HepG2 (cell line): ENCODE results near the gene NMUR1. TPM values are rescaled to one million over a fixed set of nuclear protein-coding genes. Genes with fewer than 3 reads are reported as not detected.

Source experiments
- ATAC-seq: fragments of 200-7000 bp; cut with Tn5 transposase; 3 replicates; pipeline ENCODE4 v1.9.1; 2020; ENCODE audit warnings: mild to moderate bottlenecking, moderate library complexity
- BruUV-seq: library from RNA; stranded (reverse); fragments of 400-500 nt; replicated peaks from 2 replicates; lab custom pipeline; 2021; lab: Mats Ljungman, UMichigan
- CTCF ChIA-PET: fragments of 300-600 bp; formaldehyde crosslinking; extraction: SDS; loops from one replicate; lab custom pipeline; 2021; ENCODE audit warnings: low total read pairs, inconsistent platforms, low intra/inter-chr PET ratio; lab: Yijun Ruan, JAX
- POLR2A ChIA-PET: fragments of 350-600 bp; sonication (Branson Sonifier 250); formaldehyde crosslinking; loops from one replicate; lab custom pipeline; 2020; ENCODE audit warnings: antibody characterized with exemption, inconsistent platforms; lab: Yijun Ruan, JAX
- DNase-seq: peaks from one replicate; pipeline ENCODE4 v3.0.0-alpha.2; 2015; ENCODE audit warnings: low spot score
- FAIRE-seq: peaks from 3 replicates; lab custom pipeline; 2011; peaks lifted over from hg19 to GRCh38; lab: Jason Lieb, UNC
- H2AFZ ChIP-seq: one replicate; pipeline ENCODE4 v1.6.1; 2011; ENCODE audit warnings: low read length, inconsistent platforms
- H3K27ac ChIP-seq: fragments of 300-600 bp; 3 replicates; pipeline ENCODE4 v1.8.0; 2011; ENCODE audit warnings: mixed run types, mild to moderate bottlenecking, mixed read lengths, low read length, inconsistent platforms; ENCODE audit not compliant: insufficient read depth; ENCODE audit errors: extremely low read length
- H3K27me3 ChIP-seq, 2 experiments: fragments of 200-600 bp in 1 of 2; 2 replicates in 1 of 2; 3 replicates in 1 of 2; pipeline versions ENCODE4 v1.6.0 to v1.8.0; 2011; ENCODE audit warnings: low read length in 2 of 2, mild to moderate bottlenecking in 2 of 2, moderate library complexity in 2 of 2, inconsistent platforms in 1 of 2; ENCODE audit not compliant: insufficient read depth in 2 of 2, control insufficient read depth in 1 of 2
- H3K36me3 ChIP-seq, 2 experiments: fragments of 200-600 bp in 1 of 2; replicated peaks in 1 of 2; 2 replicates in 1 of 2; 3 replicates in 1 of 2; pipeline versions ENCODE4 v1.5.1 to v1.8.0; 2011; ENCODE audit warnings: low read length in 2 of 2, inconsistent platforms in 1 of 2; ENCODE audit not compliant: insufficient read depth in 2 of 2, control insufficient read depth in 1 of 2
- H3K4me1 ChIP-seq: 2 replicates; pipeline ENCODE4 v1.5.1; 2012; ENCODE audit warnings: low read length, inconsistent platforms; ENCODE audit not compliant: insufficient read depth
- H3K4me2 ChIP-seq: 2 replicates; pipeline ENCODE4 v1.6.0; 2011; ENCODE audit warnings: low read depth, low read length, inconsistent platforms
- H3K4me3 ChIP-seq, 3 experiments: fragments of 200-600 bp in 1 of 3; sonication (generic), shearing (Covaris generic) in 1 of 3; replicated peaks in 1 of 3; 2 replicates each; pipeline ENCODE4 v1.5.1; 2011 to 2016; ENCODE audit warnings: low read length in 3 of 3, inconsistent platforms in 2 of 3, low read depth in 2 of 3, mild to moderate bottlenecking in 2 of 3, control low read depth in 1 of 3, mixed read lengths in 1 of 3; ENCODE audit not compliant: insufficient read depth in 1 of 3
- H3K79me2 ChIP-seq: one replicate; pipeline ENCODE4 v1.6.1; 2011; ENCODE audit warnings: low read length, inconsistent platforms; ENCODE audit not compliant: insufficient read depth
- H3K9ac ChIP-seq: 2 replicates; pipeline ENCODE4 v1.6.0; 2011; ENCODE audit warnings: mild to moderate bottlenecking, low read depth, low read length, inconsistent platforms; ENCODE audit not compliant: insufficient read depth
- H3K9me3 ChIP-seq: 2 replicates; pipeline ENCODE4 v1.5.1; 2012; ENCODE audit warnings: mild to moderate bottlenecking, low read length
- H4K20me1 ChIP-seq: 2 replicates; pipeline ENCODE4 v1.6.0; 2011; ENCODE audit warnings: inconsistent platforms, mild to moderate bottlenecking, low read length, moderate library complexity; ENCODE audit not compliant: insufficient read depth
- ATF7-NPFF ChIP-seq: sonication (generic); formaldehyde crosslinking; IDR thresholded peaks from 2 replicates; pipeline ENCODE4 v1.8.1; 2023; ENCODE audit warnings: mild to moderate bottlenecking, low read depth, missing genetic modification reagents, moderate library complexity
- BCL6 ChIP-seq: IDR thresholded peaks from 2 replicates; pipeline ENCODE4 v1.6.1; 2016; ENCODE audit warnings: missing genetic modification reagents, missing compliant biosample characterization
- DNMT1 ChIP-seq: sonication (generic); formaldehyde crosslinking; IDR thresholded peaks from 2 replicates; pipeline ENCODE4 v1.5.1; 2020; ENCODE audit warnings: mild to moderate bottlenecking, missing genetic modification reagents
- ESRRA ChIP-seq: sonication (generic); formaldehyde crosslinking; IDR thresholded peaks from 2 replicates; pipeline ENCODE4 v1.5.1; 2020; ENCODE audit warnings: mild to moderate bottlenecking, low read depth, missing genetic modification reagents
- HCFC1 ChIP-seq: fragments of 150-350 bp; IDR thresholded peaks from 2 replicates; pipeline ENCODE4 v1.6.1; 2014; ENCODE audit warnings: low read depth, low read length
- PHF5A ChIP-seq: IDR thresholded peaks from one replicate; pipeline ENCODE4 v1.6.1; 2018; ENCODE audit warnings: low read depth, missing genetic modification reagents; ENCODE audit not compliant: unreplicated experiment
- SETDB1 ChIP-seq: sonication (generic); formaldehyde crosslinking; IDR thresholded peaks from 2 replicates; pipeline ENCODE4 v1.5.1; 2020; ENCODE audit warnings: missing genetic modification reagents, mild to moderate bottlenecking, borderline replicate concordance
- ZNF33A ChIP-seq: sonication (generic); formaldehyde crosslinking; IDR thresholded peaks from 2 replicates; pipeline ENCODE4 v1.5.1; 2020; ENCODE audit warnings: missing genetic modification reagents, mild to moderate bottlenecking, moderate library complexity, borderline replicate concordance
- WGBS: methylation state at CpG from one replicate; pipeline ENCODE4 v1.1.6; 2017; ENCODE audit warnings: low lambda C conversion rate; 5-methylcytosine and 5-hydroxymethylcytosine counted together
- in situ Hi-C: cut with HindIII; loops from 2 replicates; pipeline ENCODE4 v1.10.0; 2017; ENCODE audit warnings: low pct_unique_long_range_greater_than_20kb; ENCODE audit not compliant: extremely low pct_ligation_motif_present
- intact Hi-C: fragments of 100-400 bp; cut with micrococcal nuclease; formaldehyde crosslinking; loops from one replicate; pipeline ENCODE4 v1.10.0; 2022; ENCODE audit not compliant: unreplicated experiment
- polyA plus RNA-seq, 8 experiments: library from polyadenylated mRNA; depleted of rRNA in 3 of 8; stranded (reverse) in 7 of 8; unstranded in 1 of 8; fragments of >200 nt; fragmentation: Illumina TruSeq in 4 of 8; extraction: Trizol in 4 of 8; gene quantifications; 2 replicates each; pipeline versions ENCODE4 v1.2.1 to v1.2.3, GENCODE V29; 2011 to 2016; ENCODE audit warnings: low read depth in 4 of 8, missing spikeins in 1 of 8, mixed read lengths in 1 of 8; ENCODE audit not compliant: insufficient read depth in 1 of 8
- total RNA-seq, 5 experiments: library from RNA; depleted of rRNA; stranded (reverse); fragments of >200 nt; fragmentation: Illumina TruSeq; extraction: Trizol; gene quantifications; 2 replicates each; pipeline ENCODE4 v1.2.3, GENCODE V29; 2016; ENCODE audit warnings: low read depth in 1 of 5
- TF ChIP-seq, protein P1 (sequence below): sonication (generic); formaldehyde crosslinking; IDR thresholded peaks from 2 replicates; pipeline ENCODE4 v1.8.1; 2023; ENCODE audit warnings: mild to moderate bottlenecking, missing genetic modification reagents

NMUR1 gene
- total and polyA plus RNA-seq, 2 of the 13 experiments (the other 11 are each of a cell fraction or from before 2014, with no cell fraction given), result not detected

DNA sequence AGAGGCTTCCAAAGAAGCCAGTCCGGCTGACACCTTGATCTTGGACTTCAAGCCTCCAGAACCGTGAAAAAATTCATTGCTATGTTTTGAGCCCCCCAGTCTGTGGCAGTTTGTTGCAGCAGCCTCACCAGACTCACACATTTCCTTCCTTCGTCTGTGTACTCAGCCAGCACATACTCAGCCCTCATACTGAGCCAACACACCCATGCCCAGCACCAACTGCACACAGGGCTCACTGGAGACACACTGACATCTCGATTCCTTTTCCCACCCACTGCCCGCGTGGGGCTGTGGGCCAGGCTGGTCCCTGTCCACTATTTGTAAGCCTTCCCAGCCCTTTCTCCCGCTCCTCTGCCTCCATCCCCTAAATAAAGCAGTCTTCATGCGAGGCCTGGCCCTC is 24.1 kb upstream of the NMUR1 start:
- H3K27ac ChIP-seq, result no peak overlapping the region
- H3K4me1 ChIP-seq, result 0 out of 2 replicates have a peak, but pooled peaks cover 11% of the 10 kb centered on the region
- FAIRE-seq (no peak), ATAC-seq (no peak), DNase-seq (no peak)
- WGBS, result 33% methylated on average over 8 of the region's 8 CpGs
- intact Hi-C loops, result no loop called here
- H3K9ac ChIP-seq, result no peak overlapping the region
- no peaks in the 10 kb centered on the region for H3K79me2 ChIP-seq
- H3K27me3 ChIP-seq, result no peaks in the 10 kb centered on the region; a peak in 1 of 5 replicates
- TF ChIP-seq DNMT1 (CRISPR knock-in tag) (no peak), ESRRA (CRISPR knock-in tag) (no peak), HCFC1 (no peak), ATF7-NPFF (CRISPR knock-in tag) (no peak), SETDB1 (CRISPR knock-in tag) (no peak), ZNF33A (no peak), PHF5A (CRISPR knock-in tag) (no peak), BCL6 (CRISPR knock-in tag) (no peak)
- TF ChIP-seq, protein P1, sequence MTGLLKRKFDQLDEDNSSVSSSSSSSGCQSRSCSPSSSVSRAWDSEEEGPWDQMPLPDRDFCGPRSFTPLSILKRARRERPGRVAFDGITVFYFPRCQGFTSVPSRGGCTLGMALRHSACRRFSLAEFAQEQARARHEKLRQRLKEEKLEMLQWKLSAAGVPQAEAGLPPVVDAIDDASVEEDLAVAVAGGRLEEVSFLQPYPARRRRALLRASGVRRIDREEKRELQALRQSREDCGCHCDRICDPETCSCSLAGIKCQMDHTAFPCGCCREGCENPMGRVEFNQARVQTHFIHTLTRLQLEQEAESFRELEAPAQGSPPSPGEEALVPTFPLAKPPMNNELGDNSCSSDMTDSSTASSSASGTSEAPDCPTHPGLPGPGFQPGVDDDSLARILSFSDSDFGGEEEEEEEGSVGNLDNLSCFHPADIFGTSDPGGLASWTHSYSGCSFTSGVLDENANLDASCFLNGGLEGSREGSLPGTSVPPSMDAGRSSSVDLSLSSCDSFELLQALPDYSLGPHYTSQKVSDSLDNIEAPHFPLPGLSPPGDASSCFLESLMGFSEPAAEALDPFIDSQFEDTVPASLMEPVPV (CRISPR knock-in tag), result no peak
- BruUV-seq, result no TSS peak
- H3K9me3 ChIP-seq, result peaks cover 12% of the 10 kb centered on the region
- peak overlapping the region; percentile 60 for H3K4me2 ChIP-seq
- H4K20me1 ChIP-seq, result no peaks in the 10 kb centered on the region
- in situ Hi-C loops, result no loop called here
- no peak overlapping the region for H2AFZ ChIP-seq
- no peaks in the 10 kb centered on the region for H3K36me3 ChIP-seq
- ChIA-PET CTCF (no interaction called here), POLR2A (interaction anchor here (1.5 kb wide), 1 partner anchor 90 kb away, joined by 4 read pairs; the partner anchor contains the start of gene NCL)
- peak overlapping the region in 1 of 3 experiments; percentile 44; a peak in 2 of 6 replicates for H3K4me3 ChIP-seq
